Measurements from ENCODE around the gene PNLIP.

Gene PNLIP

GRCh38 chr10:116553378-116553980 lies 7.7 kb downstream of the PNLIP start:
- H3K4me3 ChIP-seq (ENCODE audit: low read length, poor library complexity, severe bottlenecking) = no peak overlapping the region
- H3K79me2 ChIP-seq (ENCODE audit: insufficient read depth, low read length) = no peaks in the 10 kb centered on the region
- no peaks in the 10 kb centered on the region for H3K36me3 ChIP-seq (ENCODE audit: insufficient read depth, low read length)
- TF ChIP-seq CTCF (conservative IDR thresholded peaks at IDR 0.05; ENCODE audit: low read length) = no peak
- no peak for TF ChIP-seq EZH2phosphoT487 (IDR thresholded peaks at IDR 0.05; ENCODE audit: borderline replicate concordance)
- H3K9me3 ChIP-seq (ENCODE audit: insufficient read depth, low read depth, low read length) = no peaks in the 10 kb centered on the region
- no peaks in the 10 kb centered on the region for H3F3A ChIP-seq (ENCODE audit: low read depth)
- H3K27me3 ChIP-seq (ENCODE audit: insufficient read depth, low read length, poor library complexity, severe bottlenecking) = no peaks in the 10 kb centered on the region
- H3K9ac ChIP-seq (ENCODE audit: low read depth, low read length, poor library complexity, severe bottlenecking) = no peak overlapping the region
- no peaks in the 10 kb centered on the region for H4K20me1 ChIP-seq (ENCODE audit: insufficient read depth, low read length, poor library complexity, severe bottlenecking)
- no peaks in the 10 kb centered on the region for H3K9me2 ChIP-seq (replicated peaks; ENCODE audit: low read depth, low read length)
- H3K4me2 ChIP-seq (ENCODE audit: low read depth, low read length, poor library complexity, severe bottlenecking) = no peak overlapping the region
- H2AFZ ChIP-seq (ENCODE audit: low read length) = no peak overlapping the region
- H3K4me1 ChIP-seq (ENCODE audit: insufficient read depth, low read length, poor library complexity, severe bottlenecking) = no peaks in the 10 kb centered on the region

GRCh38 chr10:116554628-116555027 lies 8.9 kb downstream of the PNLIP start:
- Histone ChIP-seq H3K36me3 (ENCODE audit: insufficient read depth, low read length) (no peaks in the 10 kb centered on the region), H3K9ac (ENCODE audit: low read depth, low read length, poor library complexity, severe bottlenecking) (no peak overlapping the region), H3F3A (ENCODE audit: low read depth) (no peaks in the 10 kb centered on the region), H4K20me1 (ENCODE audit: insufficient read depth, low read length, poor library complexity, severe bottlenecking) (no peaks in the 10 kb centered on the region), H3K4me3 (ENCODE audit: low read length, poor library complexity, severe bottlenecking) (no peak overlapping the region), H3K9me2 (replicated peaks; ENCODE audit: low read depth, low read length) (no peaks in the 10 kb centered on the region), H3K4me2 (ENCODE audit: low read depth, low read length, poor library complexity, severe bottlenecking) (no peak overlapping the region), H3K4me1 (ENCODE audit: insufficient read depth, low read length, poor library complexity, severe bottlenecking) (no peaks in the 10 kb centered on the region), H2AFZ (ENCODE audit: low read length) (no peak overlapping the region), H3K9me3 (ENCODE audit: insufficient read depth, low read depth, low read length) (no peaks in the 10 kb centered on the region), H3K79me2 (ENCODE audit: insufficient read depth, low read length) (no peaks in the 10 kb centered on the region), H3K27me3 (ENCODE audit: insufficient read depth, low read length, poor library complexity, severe bottlenecking) (no peaks in the 10 kb centered on the region)
- TF ChIP-seq EZH2phosphoT487 (IDR thresholded peaks at IDR 0.05; ENCODE audit: borderline replicate concordance) = no peak

- no peaks in the 10 kb centered on the region for H3K9me3 ChIP-seq (ENCODE audit: insufficient read depth, low read depth, low read length)
- no peak overlapping the region for H3K4me2 ChIP-seq (ENCODE audit: low read depth, low read length, poor library complexity, severe bottlenecking)
- H3K79me2 ChIP-seq (ENCODE audit: insufficient read depth, low read length) = no peaks in the 10 kb centered on the region
- H3K27me3 ChIP-seq (ENCODE audit: insufficient read depth, low read length, poor library complexity, severe bottlenecking) = no peaks in the 10 kb centered on the region
- no peaks in the 10 kb centered on the region for H3K4me1 ChIP-seq (ENCODE audit: insufficient read depth, low read length, poor library complexity, severe bottlenecking)
- no peaks in the 10 kb centered on the region for H4K20me1 ChIP-seq (ENCODE audit: insufficient read depth, low read length, poor library complexity, severe bottlenecking)
- TF ChIP-seq CTCF (conservative IDR thresholded peaks at IDR 0.05; ENCODE audit: low read length) (no peak), EZH2phosphoT487 (IDR thresholded peaks at IDR 0.05; ENCODE audit: borderline replicate concordance) (no peak)
- no peak overlapping the region for H2AFZ ChIP-seq (ENCODE audit: low read length)
- H3K9me2 ChIP-seq (replicated peaks; ENCODE audit: low read depth, low read length) = no peaks in the 10 kb centered on the region
- H3K36me3 ChIP-seq (ENCODE audit: insufficient read depth, low read length) = no peaks in the 10 kb centered on the region
- no peak overlapping the region for H3K9ac ChIP-seq (ENCODE audit: low read depth, low read length, poor library complexity, severe bottlenecking)
- no peak overlapping the region for H3K4me3 ChIP-seq (ENCODE audit: low read length, poor library complexity, severe bottlenecking)
- no peaks in the 10 kb centered on the region for H3F3A ChIP-seq (ENCODE audit: low read depth)
Observed at GRCh38 chr10:116555880-116556279, 10.1 kb downstream of the PNLIP start.

- Histone ChIP-seq H3K36me3 (ENCODE audit: insufficient read depth, low read length) (no peaks in the 10 kb centered on the region), H4K20me1 (ENCODE audit: insufficient read depth, low read length, poor library complexity, severe bottlenecking) (no peaks in the 10 kb centered on the region), H3K9me2 (replicated peaks; ENCODE audit: low read depth, low read length) (no peaks in the 10 kb centered on the region), H3K4me1 (ENCODE audit: insufficient read depth, low read length, poor library complexity, severe bottlenecking) (no peaks in the 10 kb centered on the region), H3K9ac (ENCODE audit: low read depth, low read length, poor library complexity, severe bottlenecking) (no peak overlapping the region), H3K4me3 (ENCODE audit: low read length, poor library complexity, severe bottlenecking) (no peak overlapping the region), H2AFZ (ENCODE audit: low read length) (no peak overlapping the region), H3F3A (ENCODE audit: low read depth) (no peaks in the 10 kb centered on the region), H3K9me3 (ENCODE audit: insufficient read depth, low read depth, low read length) (no peaks in the 10 kb centered on the region), H3K79me2 (ENCODE audit: insufficient read depth, low read length) (no peaks in the 10 kb centered on the region), H3K4me2 (ENCODE audit: low read depth, low read length, poor library complexity, severe bottlenecking) (no peak overlapping the region), H3K27me3 (ENCODE audit: insufficient read depth, low read length, poor library complexity, severe bottlenecking) (no peaks in the 10 kb centered on the region)
- TF ChIP-seq CTCF (conservative IDR thresholded peaks at IDR 0.05; ENCODE audit: low read length) (no peak), EZH2phosphoT487 (IDR thresholded peaks at IDR 0.05; ENCODE audit: borderline replicate concordance) (no peak)
Observed at GRCh38 chr10:116557305-116557880, 11.7 kb downstream of the PNLIP start.

Measured in Loucy (cell line).